ENCODE results near the gene CYP11A1.

The CYP11A1 gene

GRCh38 chr15:74297887-74298286, 69.6 kb downstream of the CYP11A1 start:
- H3K9me3 ChIP-seq: no peaks in the 10 kb centered on the region
- no peak overlapping the region for H3K9ac ChIP-seq
- TF ChIP-seq Cebpa-rat (IDR thresholded peaks at IDR 0.05): no peak
- H3K36me3 ChIP-seq: no peaks in the 10 kb centered on the region
- no peak overlapping the region for H3K27ac ChIP-seq
- H3K27me3 ChIP-seq: no peaks in the 10 kb centered on the region
- H3K4me1 ChIP-seq: no peaks in the 10 kb centered on the region
- no peak overlapping the region for H3K4me2 ChIP-seq
- H4K20me1 ChIP-seq: peaks cover 7% of the 10 kb centered on the region; the same call in 1 of the 2 replicates
- no peak overlapping the region for H3K4me3 ChIP-seq

- peaks cover 25% of the 10 kb centered on the region; the same call in 1 of the 2 replicates for H4K20me1 ChIP-seq
- peaks cover 6% of the 10 kb centered on the region for H3K4me1 ChIP-seq
- H3K36me3 ChIP-seq: no peaks in the 10 kb centered on the region
- H3K27ac ChIP-seq: no peak overlapping the region
- H3K9me3 ChIP-seq: no peaks in the 10 kb centered on the region
- H3K9ac ChIP-seq: no peak overlapping the region
- TF ChIP-seq Cebpa-rat (IDR thresholded peaks at IDR 0.05): no peak
- no peak overlapping the region for H3K4me3 ChIP-seq
- no peak overlapping the region for H3K4me2 ChIP-seq
- no peaks in the 10 kb centered on the region for H3K27me3 ChIP-seq
Observed at GRCh38 chr15:74295800-74296199, 71.6 kb downstream of the CYP11A1 start.

- Histone ChIP-seq H3K9me3 (no peaks in the 10 kb centered on the region), H3K27ac (no peak overlapping the region), H3K4me1 (peaks cover 6% of the 10 kb centered on the region), H3K4me2 (no peak overlapping the region), H3K36me3 (no peaks in the 10 kb centered on the region), H4K20me1 (peaks cover 40% of the 10 kb centered on the region; the same call in 1 of the 2 replicates), H3K27me3 (no peaks in the 10 kb centered on the region), H3K4me3 (no peak overlapping the region), H3K9ac (no peak overlapping the region)
- no peak for TF ChIP-seq Cebpa-rat (IDR thresholded peaks at IDR 0.05)
Observed at GRCh38 chr15:74294010-74294409, 73.4 kb downstream of the CYP11A1 start.

GRCh38 chr15:74293021-74293810, 74.2 kb downstream of the CYP11A1 start:
- H3K4me1 ChIP-seq: peaks cover 6% of the 10 kb centered on the region
- H3K36me3 ChIP-seq: no peaks in the 10 kb centered on the region
- no peak overlapping the region for H3K27ac ChIP-seq
- H4K20me1 ChIP-seq: peaks cover 47% of the 10 kb centered on the region; the same call in 1 of the 2 replicates
- H3K9me3 ChIP-seq: no peaks in the 10 kb centered on the region
- TF ChIP-seq Cebpa-rat (IDR thresholded peaks at IDR 0.05): no peak
- H3K9ac ChIP-seq: no peak overlapping the region
- H3K27me3 ChIP-seq: no peaks in the 10 kb centered on the region
- no peak overlapping the region for H3K4me3 ChIP-seq
- no peak overlapping the region for H3K4me2 ChIP-seq

- Histone ChIP-seq H3K9ac (no peak overlapping the region), H3K4me3 (no peak overlapping the region), H3K27ac (no peak overlapping the region), H3K4me1 (peaks cover 9% of the 10 kb centered on the region), H3K36me3 (no peaks in the 10 kb centered on the region), H3K4me2 (peak overlapping the region; percentile 46), H3K9me3 (no peaks in the 10 kb centered on the region), H3K27me3 (no peaks in the 10 kb centered on the region), H4K20me1 (peaks cover 57% of the 10 kb centered on the region; the same call in 1 of the 2 replicates)
- no peak for TF ChIP-seq Cebpa-rat (IDR thresholded peaks at IDR 0.05)
Observed at GRCh38 chr15:74291101-74292071, 76.1 kb downstream of the CYP11A1 start.

- H3K27ac ChIP-seq: no peak overlapping the region
- H3K9ac ChIP-seq: no peak overlapping the region
- peaks cover 12% of the 10 kb centered on the region for H3K4me1 ChIP-seq
Observed at GRCh38 chr15:74290645-74291044, 76.8 kb downstream of the CYP11A1 start.

GRCh38 chr15:74289671-74290070, 77.8 kb downstream of the CYP11A1 start:
- Histone ChIP-seq H3K27ac (no peak overlapping the region), H3K4me1 (peaks cover 12% of the 10 kb centered on the region), H3K36me3 (no peaks in the 10 kb centered on the region), H3K27me3 (no peaks in the 10 kb centered on the region), H3K9ac (no peak overlapping the region), H3K4me2 (no peak overlapping the region), H4K20me1 (peaks cover 58% of the 10 kb centered on the region; the same call in 1 of the 2 replicates), H3K9me3 (no peaks in the 10 kb centered on the region), H3K4me3 (no peak overlapping the region)
- no peak for TF ChIP-seq Cebpa-rat (IDR thresholded peaks at IDR 0.05)

More at GRCh38 chr15:74290645-74291044, 76.8 kb downstream of the CYP11A1 start:
- H3K36me3 ChIP-seq: no peaks in the 10 kb centered on the region
- peak overlapping the region; percentile 46; the same call in 1 of the 2 replicates for H3K4me2 ChIP-seq
- H3K27me3 ChIP-seq: no peaks in the 10 kb centered on the region
- H4K20me1 ChIP-seq: peaks cover 58% of the 10 kb centered on the region; the same call in 1 of the 2 replicates
- no peaks in the 10 kb centered on the region for H3K9me3 ChIP-seq
- H3K4me3 ChIP-seq: no peak overlapping the region
- no peak for TF ChIP-seq Cebpa-rat (IDR thresholded peaks at IDR 0.05)

Data from BLaER1 (cell line).